ENCODE data around the gene NELL1. TPM values are rescaled to one million over a fixed set of nuclear protein-coding genes. Genes with fewer than 3 reads are reported as not detected.

Gene NELL1
- total and polyA plus RNA-seq, 2 experiments from 2014 or later = not detected

DNA sequence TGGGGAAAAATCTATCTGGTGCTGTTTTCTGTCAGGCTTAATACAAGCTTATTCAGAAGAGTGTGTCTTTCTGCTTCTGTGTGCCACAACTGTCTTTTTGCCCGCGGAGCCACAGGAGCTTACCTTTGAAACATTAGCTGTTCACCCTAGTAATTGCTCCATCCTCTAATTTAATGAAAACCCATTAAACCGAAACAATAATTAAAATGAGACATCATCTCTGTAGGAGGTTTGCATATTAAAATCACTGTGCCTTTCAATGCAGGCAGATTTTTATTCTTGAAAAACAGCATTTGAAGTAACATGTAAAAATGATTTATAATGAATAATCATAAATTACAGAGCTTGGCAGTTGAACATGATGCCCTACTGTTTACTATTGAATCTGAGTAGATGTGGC, 102.3 kb downstream of the NELL1 start:
- Histone ChIP-seq H3F3A (ENCODE audit: insufficient read depth) (no peaks in the 10 kb centered on the region), H3K4me1 (ENCODE audit: insufficient read depth) (no peaks in the 10 kb centered on the region), H3K79me2 (ENCODE audit: insufficient read depth) (no peaks in the 10 kb centered on the region), H4K20me1 (ENCODE audit: insufficient read depth) (no peaks in the 10 kb centered on the region), H2AFZ (no peak overlapping the region), H3K36me3 (ENCODE audit: low read depth) (no peaks in the 10 kb centered on the region), H3K4me3 (no peak overlapping the region), H3K9me3 (ENCODE audit: low read depth) (no peaks in the 10 kb centered on the region), H3K9me2 (ENCODE audit: insufficient read depth) (no peaks in the 10 kb centered on the region), H3K27ac (no peak overlapping the region), H3K4me2 (ENCODE audit: unreplicated experiment) (no peak overlapping the region), H3K9ac (no peak overlapping the region), H3K27me3 (replicated peaks; ENCODE audit: insufficient read depth) (no peaks in the 10 kb centered on the region)
- 24 to 42% methylated on average over 3 of the region's 3 CpGs for WGBS, 2 experiments (ENCODE audit: low coverage in 1 of 2, low lambda C conversion rate in 2 of 2, missing lambda C conversion rate in 2 of 2)
- DNase-seq = no peak
- in situ Hi-C loops (cut with MboI) = no loop called here
- TF ChIP-seq EZH2 (IDR thresholded peaks at IDR 0.05; ENCODE audit: insufficient read depth, poor library complexity, severe bottlenecking) (no peak), EZH2phosphoT487 (IDR thresholded peaks at IDR 0.05; ENCODE audit: insufficient read depth, low read depth) (no peak)

DNA sequence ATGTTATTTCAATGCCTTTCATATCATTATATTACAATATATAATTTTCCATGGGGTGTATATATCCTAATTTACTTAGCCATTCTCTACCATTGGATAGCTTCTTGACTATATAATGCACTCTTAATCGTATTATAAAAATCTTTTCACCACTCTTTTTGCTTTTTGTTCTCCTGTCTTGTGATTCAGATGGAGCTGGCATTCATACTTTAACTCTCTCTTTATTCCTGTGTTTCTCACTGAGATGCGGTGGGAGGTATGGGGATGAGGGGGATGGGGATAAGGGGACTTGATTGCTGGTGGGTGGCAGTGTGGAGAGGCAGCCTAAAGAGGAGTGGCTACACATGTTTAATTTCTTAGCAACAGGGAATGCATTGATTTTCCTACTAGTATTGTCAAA, 105.9 kb downstream of the NELL1 start:
- TF ChIP-seq EZH2 (IDR thresholded peaks at IDR 0.05; ENCODE audit: insufficient read depth, poor library complexity, severe bottlenecking) (no peak), EZH2phosphoT487 (IDR thresholded peaks at IDR 0.05; ENCODE audit: insufficient read depth, low read depth) (no peak)
- Histone ChIP-seq H4K20me1 (ENCODE audit: insufficient read depth) (no peaks in the 10 kb centered on the region), H3K27ac (no peak overlapping the region), H3K4me1 (ENCODE audit: insufficient read depth) (no peaks in the 10 kb centered on the region), H3K79me2 (ENCODE audit: insufficient read depth) (no peaks in the 10 kb centered on the region), H3F3A (ENCODE audit: insufficient read depth) (no peaks in the 10 kb centered on the region), H3K9ac (no peak overlapping the region), H3K9me3 (ENCODE audit: low read depth) (no peaks in the 10 kb centered on the region), H3K9me2 (ENCODE audit: insufficient read depth) (no peaks in the 10 kb centered on the region), H3K4me2 (ENCODE audit: unreplicated experiment) (no peak overlapping the region), H3K27me3 (replicated peaks; ENCODE audit: insufficient read depth) (no peaks in the 10 kb centered on the region), H3K36me3 (ENCODE audit: low read depth) (no peaks in the 10 kb centered on the region), H3K4me3 (no peak overlapping the region), H2AFZ (no peak overlapping the region)
- in situ Hi-C loops (cut with MboI) = no loop called here
- 21 to 30% methylated on average over 2 of the region's 2 CpGs for WGBS, 2 experiments (ENCODE audit: low coverage in 1 of 2, low lambda C conversion rate in 2 of 2, missing lambda C conversion rate in 2 of 2)
- no peak for DNase-seq

DNA sequence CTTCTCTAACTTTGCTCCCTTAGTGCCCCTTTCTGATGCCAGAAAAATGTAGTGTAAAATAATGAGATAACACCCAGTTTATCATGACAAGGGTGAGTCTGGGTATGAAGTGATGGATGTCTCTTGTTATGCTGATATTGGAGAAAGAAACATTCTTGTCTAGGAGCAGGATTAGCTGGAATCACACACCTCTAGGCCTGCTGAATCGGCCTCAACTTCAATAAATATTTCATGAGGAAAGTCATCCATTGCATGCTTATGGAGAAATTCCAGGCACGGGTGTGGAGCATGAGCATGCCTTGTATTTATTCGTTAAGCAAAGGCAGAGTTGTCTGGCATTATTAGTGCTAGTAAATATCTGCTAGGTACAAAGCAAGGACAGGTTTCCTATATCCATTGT, 113.4 kb downstream of the NELL1 start:
- no peaks in the 10 kb centered on the region for H3K9me2 ChIP-seq (ENCODE audit: insufficient read depth)
- no peak overlapping the region for H3K4me2 ChIP-seq (ENCODE audit: unreplicated experiment)
- in situ Hi-C loops (cut with MboI) = no loop called here
- no peak for DNase-seq
- H3K9me3 ChIP-seq (ENCODE audit: low read depth) = no peaks in the 10 kb centered on the region
- no peak overlapping the region for H2AFZ ChIP-seq
- no peaks in the 10 kb centered on the region for H3F3A ChIP-seq (ENCODE audit: insufficient read depth)
- no peaks in the 10 kb centered on the region for H3K4me1 ChIP-seq (ENCODE audit: insufficient read depth)
- no peaks in the 10 kb centered on the region for H3K79me2 ChIP-seq (ENCODE audit: insufficient read depth)
- no peak overlapping the region for H3K27ac ChIP-seq
- no peak overlapping the region for H3K4me3 ChIP-seq
- H3K27me3 ChIP-seq (replicated peaks; ENCODE audit: insufficient read depth) = no peaks in the 10 kb centered on the region
- TF ChIP-seq EZH2 (IDR thresholded peaks at IDR 0.05; ENCODE audit: insufficient read depth, poor library complexity, severe bottlenecking) = no peak
- no peak for TF ChIP-seq EZH2phosphoT487 (IDR thresholded peaks at IDR 0.05; ENCODE audit: insufficient read depth, low read depth)
- H3K9ac ChIP-seq = no peak overlapping the region
- no peaks in the 10 kb centered on the region for H4K20me1 ChIP-seq (ENCODE audit: insufficient read depth)
- WGBS, 2 experiments (ENCODE audit: low coverage in 1 of 2, low lambda C conversion rate in 2 of 2, missing lambda C conversion rate in 2 of 2) = 0 to 2% methylated on average over 3 of the region's 3 CpGs
- no peaks in the 10 kb centered on the region for H3K36me3 ChIP-seq (ENCODE audit: low read depth)

DNA sequence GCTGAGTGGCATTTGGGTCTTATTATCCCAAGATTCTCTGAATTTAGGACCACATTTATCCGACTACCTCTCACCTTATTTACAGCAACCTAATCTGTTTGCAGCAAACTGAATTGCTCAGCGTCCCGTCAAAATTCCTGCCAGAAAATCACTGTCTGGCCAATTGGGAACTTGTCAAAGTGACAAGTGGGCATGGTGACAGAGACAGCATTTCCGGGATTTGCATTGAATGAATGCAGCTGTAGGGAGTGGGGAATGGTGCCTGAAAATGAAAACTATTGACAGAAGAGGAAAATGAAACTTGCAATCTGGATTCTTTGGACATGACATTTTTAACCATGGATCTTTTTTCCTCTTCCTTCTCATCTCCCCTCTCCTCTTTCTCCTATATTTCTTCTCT, 113.8 kb downstream of the NELL1 start:
- DNase-seq = no peak
- TF ChIP-seq EZH2phosphoT487 (IDR thresholded peaks at IDR 0.05; ENCODE audit: insufficient read depth, low read depth) (no peak), EZH2 (IDR thresholded peaks at IDR 0.05; ENCODE audit: insufficient read depth, poor library complexity, severe bottlenecking) (no peak)
- no peaks in the 10 kb centered on the region for H3K27me3 ChIP-seq (replicated peaks; ENCODE audit: insufficient read depth)
- H3K9me3 ChIP-seq (ENCODE audit: low read depth) = no peaks in the 10 kb centered on the region
- H3K27ac ChIP-seq = no peak overlapping the region
- no peaks in the 10 kb centered on the region for H3F3A ChIP-seq (ENCODE audit: insufficient read depth)
- no peak overlapping the region for H3K4me3 ChIP-seq
- H3K79me2 ChIP-seq (ENCODE audit: insufficient read depth) = no peaks in the 10 kb centered on the region
- 0 to 3% methylated on average over 4 of the region's 4 CpGs for WGBS, 2 experiments (ENCODE audit: low coverage in 1 of 2, low lambda C conversion rate in 2 of 2, missing lambda C conversion rate in 2 of 2)
- no peaks in the 10 kb centered on the region for H3K4me1 ChIP-seq (ENCODE audit: insufficient read depth)
- H3K9me2 ChIP-seq (ENCODE audit: insufficient read depth) = no peaks in the 10 kb centered on the region
- no peak overlapping the region for H2AFZ ChIP-seq
- no peaks in the 10 kb centered on the region for H3K36me3 ChIP-seq (ENCODE audit: low read depth)
- H4K20me1 ChIP-seq (ENCODE audit: insufficient read depth) = no peaks in the 10 kb centered on the region
- H3K4me2 ChIP-seq (ENCODE audit: unreplicated experiment) = no peak overlapping the region
- no peak overlapping the region for H3K9ac ChIP-seq
- in situ Hi-C loops (cut with MboI) = no loop called here

DNA sequence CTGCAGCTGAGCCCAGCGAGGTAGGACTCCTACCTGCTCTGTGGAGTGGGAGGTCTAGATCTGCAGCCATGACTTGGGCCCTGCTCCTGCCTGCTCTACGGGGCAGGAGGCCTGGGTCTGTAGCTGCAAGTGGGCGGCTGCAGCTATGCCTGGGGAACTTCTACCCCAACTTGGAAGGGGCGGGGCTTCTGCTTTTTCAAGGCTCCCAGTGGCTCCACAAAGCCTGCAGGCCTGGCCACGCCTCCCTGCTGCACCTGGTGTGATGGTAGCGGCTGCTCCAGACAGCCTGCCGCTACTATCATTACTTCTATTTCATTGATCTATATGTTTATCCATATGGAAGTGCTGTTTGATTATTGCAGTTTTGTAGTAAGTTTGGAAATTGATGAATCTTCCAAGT, 121.2 kb downstream of the NELL1 start:
- H3K36me3 ChIP-seq (ENCODE audit: low read depth) = no peaks in the 10 kb centered on the region
- TF ChIP-seq EZH2 (IDR thresholded peaks at IDR 0.05; ENCODE audit: insufficient read depth, poor library complexity, severe bottlenecking) = no peak
- no peak for TF ChIP-seq EZH2phosphoT487 (IDR thresholded peaks at IDR 0.05; ENCODE audit: insufficient read depth, low read depth)
- no peaks in the 10 kb centered on the region for H3K4me1 ChIP-seq (ENCODE audit: insufficient read depth)
- H3F3A ChIP-seq (ENCODE audit: insufficient read depth) = no peaks in the 10 kb centered on the region
- H3K27me3 ChIP-seq (replicated peaks; ENCODE audit: insufficient read depth) = no peaks in the 10 kb centered on the region
- no peak overlapping the region for H3K4me2 ChIP-seq (ENCODE audit: unreplicated experiment)
- 37 to 38% methylated on average over 7 of the region's 7 CpGs for WGBS, 2 experiments (ENCODE audit: low coverage in 1 of 2, low lambda C conversion rate in 2 of 2, missing lambda C conversion rate in 2 of 2)
- H3K9ac ChIP-seq = no peak overlapping the region
- H4K20me1 ChIP-seq (ENCODE audit: insufficient read depth) = no peaks in the 10 kb centered on the region
- H3K9me3 ChIP-seq (ENCODE audit: low read depth) = no peaks in the 10 kb centered on the region
- DNase-seq = no peak
- H3K9me2 ChIP-seq (ENCODE audit: insufficient read depth) = no peaks in the 10 kb centered on the region
- no peak overlapping the region for H3K4me3 ChIP-seq
- no peaks in the 10 kb centered on the region for H3K79me2 ChIP-seq (ENCODE audit: insufficient read depth)
- H3K27ac ChIP-seq = no peak overlapping the region
- H2AFZ ChIP-seq = no peak overlapping the region
- in situ Hi-C loops (cut with MboI) = no loop called here
